Small intestine (tissue), 7 donors: ENCODE data around the gene TNFRSF18. TPM values are rescaled to one million over a fixed set of nuclear protein-coding genes. Genes with fewer than 3 reads are reported as not detected.

Source experiments
- DNase-seq, 2 donors: peaks; one replicate each; pipeline versions ENCODE4 v3.0.0 to v3.0.0-alpha.2; 2013
- FAIRE-seq: peaks from 2 replicates; lab custom pipeline; 2012; peaks lifted over from hg19 to GRCh38; lab: Jason Lieb, UNC
- H3K27ac ChIP-seq, 3 donors: one replicate each; pipeline ENCODE4 v1.5.1; 2013; ENCODE audit warnings: low read length in 2 of 3, mild to moderate bottlenecking in 2 of 3, control low read depth in 1 of 3, inconsistent platforms in 1 of 3, low read depth in 1 of 3, moderate library complexity in 1 of 3
- H3K27me3 ChIP-seq, 3 donors: one replicate each; pipeline ENCODE4 v1.6.1; 2013; ENCODE audit warnings: low read length in 3 of 3, inconsistent platforms in 1 of 3; ENCODE audit not compliant: control insufficient read depth in 3 of 3, insufficient read depth in 3 of 3
- H3K36me3 ChIP-seq, 3 donors: one replicate each; pipeline ENCODE4 v1.6.1; 2013; ENCODE audit warnings: low read length in 3 of 3, inconsistent platforms in 1 of 3, low read depth in 1 of 3, mild to moderate bottlenecking in 1 of 3, moderate library complexity in 1 of 3; ENCODE audit not compliant: control insufficient read depth in 3 of 3, insufficient read depth in 2 of 3
- H3K4me1 ChIP-seq, 3 donors: one replicate each; pipeline ENCODE4 v1.6.1; 2013; ENCODE audit warnings: low read length in 2 of 3, inconsistent platforms in 1 of 3, low read depth in 1 of 3, mild to moderate bottlenecking in 1 of 3, moderate library complexity in 1 of 3; ENCODE audit not compliant: control insufficient read depth in 3 of 3, insufficient read depth in 2 of 3
- H3K4me3 ChIP-seq, 3 donors: one replicate each; pipeline ENCODE4 v1.5.1; 2013; ENCODE audit warnings: low read length in 3 of 3, control low read depth in 1 of 3, inconsistent platforms in 1 of 3, low read depth in 1 of 3, mild to moderate bottlenecking in 1 of 3, moderate library complexity in 1 of 3
- H3K9me3 ChIP-seq, 2 donors: one replicate each; pipeline ENCODE4 v1.6.1; 2013; ENCODE audit warnings: low read depth in 1 of 2, low read length in 1 of 2; ENCODE audit not compliant: control insufficient read depth in 2 of 2, insufficient read depth in 1 of 2
- WGBS, 3 donors: extraction: QIAGEN DNeasy Blood & Tissue Kit; methylation state at CpG; one replicate each; pipeline ENCODE4 v1.1.7; 2013; 5-methylcytosine and 5-hydroxymethylcytosine counted together
- polyA plus RNA-seq, 4 donors: library from polyadenylated mRNA; stranded (reverse) in 3 of 4; unstranded in 1 of 4; fragments of 200-250 nt in 3 of 4; fragments of 120-200 nt in 1 of 4; gene quantifications; one replicate each; pipeline versions ENCODE4 v1.2.1 to v1.2.3, GENCODE V29; 2013
- donor health status: healthy with polysubstance abuse.
- donor health status: control.
- donor health status: control.
- donor health status: Bipolar disorder and iron deficiency.
- donor health status: healthy.

Gene TNFRSF18
- polyA plus RNA-seq, 4 donors = 0.47 to 5.9 (median 1.8) TPM; not detected in 1

DNA sequence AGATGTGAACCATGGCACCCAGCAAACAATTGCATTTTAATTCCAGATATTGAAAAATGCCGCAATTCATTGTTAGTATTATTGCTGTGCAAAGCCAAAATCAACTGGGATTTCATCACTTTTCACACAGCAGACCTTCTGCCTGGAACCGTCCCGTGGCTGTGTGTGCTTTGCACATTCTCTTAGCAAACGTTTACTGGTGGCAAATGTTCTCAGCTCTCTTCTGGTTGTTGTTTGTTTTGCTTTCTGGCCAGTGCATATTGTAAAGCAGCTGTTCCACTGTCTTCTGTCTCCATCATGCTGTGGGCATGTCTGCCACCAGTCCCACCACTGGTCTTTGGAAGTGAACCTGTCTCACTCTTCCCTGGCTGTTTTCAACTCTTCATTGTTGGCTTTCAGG, 52.5 kb downstream of the TNFRSF18 start:
- H3K9me3 ChIP-seq = peaks cover 0 to 27% of the 10 kb centered on the region in 2 donors
- FAIRE-seq (no peak), DNase-seq (no peak)
- H3K27me3 ChIP-seq = no peaks in the 10 kb centered on the region
- H3K4me3 ChIP-seq = no peak overlapping the region
- no peak overlapping the region for H3K27ac ChIP-seq
- H3K4me1 ChIP-seq = peaks cover 0 to 37% (median 6%) of the 10 kb centered on the region in 3 donors
- WGBS, 3 donors = 65 to 71% (median 70%) methylated on average over 4 of the region's 4 CpGs
- H3K36me3 ChIP-seq = peaks cover 0 to 27% (median 0%) of the 10 kb centered on the region in 3 donors

Other genes with a start within 250 kb of the TNFRSF18 start
- 10 to 100 TPM; 34.0 to 69.3 (median 45.4) TPM for gene NOC2L, start 247.3 kb downstream of the TNFRSF18 start, polyA plus RNA-seq
- 10 to 100 TPM in 1 of 4 donors, 1 to 10 TPM in 3; 3.9 to 11.9 (median 6.8) TPM for gene KLHL17, start 246.0 kb downstream of the TNFRSF18 start, polyA plus RNA-seq
- gene PLEKHN1, start 240.1 kb downstream of the TNFRSF18 start, polyA plus RNA-seq = under 1 TPM; 0.64 to 0.89 (median 0.76) TPM
- 1 to 10 TPM in 1 of 4 donors, under 1 TPM in 2, not detected in 1; 0.22 to 1.6 (median 0.30) TPM for gene PERM1, start 224.5 kb downstream of the TNFRSF18 start, polyA plus RNA-seq
- 1 to 10 TPM in 3 of 4 donors, under 1 TPM in 1; 0.89 to 8.2 (median 5.3) TPM for gene HES4, start 206.5 kb downstream of the TNFRSF18 start, polyA plus RNA-seq
- gene ISG15, start 193.1 kb downstream of the TNFRSF18 start, polyA plus RNA-seq = 100 to 1,000 TPM in 2 of 4 donors, 10 to 100 TPM in 2; 21.1 to 282 (median 182) TPM
- 100 to 1,000 TPM in 1 of 4 donors, 10 to 100 TPM in 3; 13.2 to 104 (median 19.9) TPM for gene AGRN, start 186.5 kb downstream of the TNFRSF18 start, polyA plus RNA-seq
- under 1 TPM in 3 of 4 donors, not detected in 1; 0.15 to 0.45 (median 0.18) TPM for gene RNF223, start 132.3 kb downstream of the TNFRSF18 start, polyA plus RNA-seq
- 10 to 100 TPM in 3 of 4 donors, 1 to 10 TPM in 1; 9.2 to 19.0 (median 12.6) TPM for gene C1orf159, start 90.5 kb downstream of the TNFRSF18 start, polyA plus RNA-seq
- gene TTLL10, start 32.7 kb downstream of the TNFRSF18 start, polyA plus RNA-seq = under 1 TPM in 2 of 4 donors, not detected in 2; 0.21 to 0.36 TPM
- 1 to 10 TPM in 3 of 4 donors, not detected in 1; 1.2 to 3.5 (median 3.1) TPM for gene TNFRSF4, start 7.6 kb upstream of the TNFRSF18 start, polyA plus RNA-seq
- gene SDF4, start 25.4 kb upstream of the TNFRSF18 start, polyA plus RNA-seq = 100 to 1,000 TPM in 3 of 4 donors, 10 to 100 TPM in 1; 91.2 to 190 (median 151) TPM
- 10 to 100 TPM in 2 of 4 donors, 1 to 10 TPM in 2; 2.7 to 13.7 (median 6.8) TPM for gene B3GALT6, start 25.6 kb upstream of the TNFRSF18 start, polyA plus RNA-seq
- gene C1QTNF12, start 40.1 kb upstream of the TNFRSF18 start, polyA plus RNA-seq = 100 to 1,000 TPM in 2 of 4 donors, 10 to 100 TPM in 2; 10.6 to 203 (median 98.5) TPM
- 10 to 100 TPM; 45.9 to 67.0 (median 60.7) TPM for gene UBE2J2, start 67.3 kb upstream of the TNFRSF18 start, polyA plus RNA-seq
- gene SCNN1D, start 73.8 kb upstream of the TNFRSF18 start, polyA plus RNA-seq = 10 to 100 TPM in 2 of 4 donors, 1 to 10 TPM in 2; 5.2 to 37.1 (median 17.2) TPM
- 10 to 100 TPM; 28.6 to 71.1 (median 50.6) TPM for gene ACAP3, start 101.3 kb upstream of the TNFRSF18 start, polyA plus RNA-seq
- 10 to 100 TPM; 15.0 to 22.7 (median 18.4) TPM for gene PUSL1, start 102.0 kb upstream of the TNFRSF18 start, polyA plus RNA-seq
- 100 to 1,000 TPM in 3 of 4 donors, 10 to 100 TPM in 1; 94.9 to 331 (median 186) TPM for gene INTS11, start 118.1 kb upstream of the TNFRSF18 start, polyA plus RNA-seq
- gene CPTP, start 118.2 kb upstream of the TNFRSF18 start, polyA plus RNA-seq = 10 to 100 TPM; 18.5 to 71.3 (median 45.1) TPM
- under 1 TPM; 0.33 to 0.99 (median 0.63) TPM for gene TAS1R3, start 124.7 kb upstream of the TNFRSF18 start, polyA plus RNA-seq
- gene DVL1, start 142.8 kb upstream of the TNFRSF18 start, polyA plus RNA-seq = 10 to 100 TPM; 46.7 to 88.8 (median 61.3) TPM
- 100 to 1,000 TPM in 1 of 4 donors, 10 to 100 TPM in 1, 1 to 10 TPM in 2; 2.7 to 538 (median 14.7) TPM for gene MXRA8, start 152.0 kb upstream of the TNFRSF18 start, polyA plus RNA-seq
- gene AURKAIP1, start 168.6 kb upstream of the TNFRSF18 start, polyA plus RNA-seq = 100 to 1,000 TPM in 3 of 4 donors, 10 to 100 TPM in 1; 88.1 to 382 (median 297) TPM
- gene CCNL2, start 192.7 kb upstream of the TNFRSF18 start, polyA plus RNA-seq = 100 to 1,000 TPM in 3 of 4 donors, 10 to 100 TPM in 1; 71.9 to 224 (median 198) TPM
- gene MRPL20, start 200.7 kb upstream of the TNFRSF18 start, polyA plus RNA-seq = 100 to 1,000 TPM; 135 to 221 (median 167) TPM
- 1 to 10 TPM; 1.1 to 1.7 (median 1.5) TPM for gene ANKRD65, start 214.7 kb upstream of the TNFRSF18 start, polyA plus RNA-seq
- 100 to 1,000 TPM in 1 of 4 donors, 10 to 100 TPM in 1, 1 to 10 TPM in 1, under 1 TPM in 1; 0.67 to 122 (median 6.9) TPM for gene VWA1, start 229.1 kb upstream of the TNFRSF18 start, polyA plus RNA-seq
- gene ATAD3C, start 243.1 kb upstream of the TNFRSF18 start, polyA plus RNA-seq = 1 to 10 TPM in 1 of 4 donors, under 1 TPM in 2, not detected in 1; 0.27 to 1.5 (median 0.66) TPM